Fibroblast of lung (primary cell): ENCODE data around the gene FGF14. TPM values are rescaled to one million over a fixed set of nuclear protein-coding genes. Genes with fewer than 3 reads are reported as not detected.

Experiments
- DNase-seq, 2 donors: peaks; one replicate each; pipeline versions ENCODE4 v3.0.0 to v3.0.0-alpha.2; 2010; ENCODE audit warnings: low read depth in 2 of 2
- H2AFZ ChIP-seq: 2 replicates; pipeline ENCODE4 v1.5.1; 2012; ENCODE audit warnings: low read length, control low read depth, inconsistent platforms
- H3K27ac ChIP-seq: 2 replicates; pipeline ENCODE4 v1.5.1; 2011; ENCODE audit warnings: low read length, control low read depth; ENCODE audit not compliant: insufficient read depth
- H3K27me3 ChIP-seq: 2 replicates; pipeline ENCODE4 v1.5.1; 2011; ENCODE audit warnings: mild to moderate bottlenecking, low read length; ENCODE audit not compliant: control insufficient read depth, insufficient read depth
- H3K36me3 ChIP-seq: 2 replicates; pipeline ENCODE4 v1.5.1; 2011; ENCODE audit warnings: low read length; ENCODE audit not compliant: control insufficient read depth, insufficient read depth
- H3K4me1 ChIP-seq: 2 replicates; pipeline ENCODE4 v1.5.1; 2011; ENCODE audit warnings: low read length; ENCODE audit not compliant: control insufficient read depth, insufficient read depth; ENCODE audit errors: extremely low read depth
- H3K4me2 ChIP-seq: 2 replicates; pipeline ENCODE4 v1.5.1; 2011; ENCODE audit warnings: low read length, control low read depth; ENCODE audit not compliant: insufficient read depth; ENCODE audit errors: extremely low read depth
- H3K4me3 ChIP-seq, 4 experiments: fragments of 200-600 bp in 1 of 4; sonication (generic) in 1 of 4; replicated peaks in 1 of 4; 2 replicates each; pipeline ENCODE4 v1.5.1; 2011 to 2016; ENCODE audit warnings: low read length in 4 of 4, low read depth in 3 of 4, mild to moderate bottlenecking in 3 of 4, control low read depth in 2 of 4, inconsistent platforms in 1 of 4, mixed read lengths in 1 of 4; ENCODE audit not compliant: insufficient read depth in 1 of 4; ENCODE audit errors: control extremely low read depth in 1 of 4
- H3K79me2 ChIP-seq: 2 replicates; pipeline ENCODE4 v1.5.1; 2012; ENCODE audit warnings: mild to moderate bottlenecking, low read length, inconsistent platforms; ENCODE audit not compliant: control insufficient read depth, insufficient read depth
- H3K9ac ChIP-seq: 2 replicates; pipeline ENCODE4 v1.5.1; 2011; ENCODE audit warnings: mild to moderate bottlenecking, low read length, control low read depth; ENCODE audit not compliant: insufficient read depth
- H3K9me3 ChIP-seq: 2 replicates; pipeline ENCODE4 v1.5.1; 2012; ENCODE audit warnings: low read depth, low read length; ENCODE audit not compliant: control insufficient read depth, insufficient read depth
- H4K20me1 ChIP-seq: 2 replicates; pipeline ENCODE4 v1.5.1; 2011; ENCODE audit warnings: low read length; ENCODE audit not compliant: control insufficient read depth, insufficient read depth; ENCODE audit errors: extremely low read depth
- CTCF ChIP-seq, 2 donors: IDR thresholded peaks in 1 of 2; conservative IDR thresholded peaks in 1 of 2; 1 replicate in 1 of 2; 2 replicates in 1 of 2; pipeline ENCODE4 v1.5.1; 2011 to 2012; ENCODE audit warnings: low read length in 2 of 2, control low read depth in 1 of 2, inconsistent platforms in 1 of 2, low read depth in 1 of 2, mild to moderate bottlenecking in 1 of 2
- EZH2 ChIP-seq: IDR thresholded peaks from 2 replicates; pipeline ENCODE4 v1.5.1; 2012; ENCODE audit warnings: low read length, control low read depth, mild to moderate bottlenecking; ENCODE audit errors: missing control alignments
- polyA plus RNA-seq, 2 donors: library from polyadenylated mRNA; depleted of rRNA in 1 of 2; stranded (reverse) in 1 of 2; unstranded in 1 of 2; fragments of >200 nt; gene quantifications; 2 replicates each; pipeline ENCODE4 v1.2.1, GENCODE V29; 2011 to 2012; ENCODE audit warnings: missing spikeins in 1 of 2
- total RNA-seq: library from RNA; depleted of rRNA; stranded (reverse); fragments of >200 nt; gene quantifications from 2 replicates; pipeline ENCODE4 v1.2.1, GENCODE V29; 2014

The FGF14 gene
- total and polyA plus RNA-seq, 2 donors (not counting 1 experiment from before 2014, with no cell fraction given) = 0.94 to 7.8 TPM

GRCh38 chr13:102333320-102334198 lies 68.3 kb downstream of the FGF14 start:
- no peaks in the 10 kb centered on the region for H3K36me3 ChIP-seq
- DNase-seq = peak in 1 of 2 donors; percentile 89

GRCh38 chr13:102328909-102329308 lies 72.9 kb downstream of the FGF14 start:
- Histone ChIP-seq H3K36me3 (no peaks in the 10 kb centered on the region), H2AFZ (no peak overlapping the region), H3K4me2 (no peak overlapping the region), H3K9me3 (no peaks in the 10 kb centered on the region), H3K4me3 (no peak overlapping the region), H3K4me1 (no peaks in the 10 kb centered on the region), H4K20me1 (no peaks in the 10 kb centered on the region), H3K9ac (no peak overlapping the region), H3K27me3 (no peaks in the 10 kb centered on the region), H3K27ac (no peak overlapping the region), H3K79me2 (no peaks in the 10 kb centered on the region)
- TF ChIP-seq CTCF (conservative IDR thresholded peaks at IDR 0.05 in 1 of 2, IDR thresholded peaks at IDR 0.05 in 1 of 2; ENCODE audit: low read depth in 1 of 2, low read length in 2 of 2) = no peak
- DNase-seq = peak in 1 of 2 donors; percentile 18

More at GRCh38 chr13:102333320-102334198, 68.3 kb downstream of the FGF14 start:
- Histone ChIP-seq H3K9me3 (no peaks in the 10 kb centered on the region), H3K79me2 (no peaks in the 10 kb centered on the region), H3K27ac (no peak overlapping the region), H3K27me3 (no peaks in the 10 kb centered on the region), H3K9ac (no peak overlapping the region), H2AFZ (no peak overlapping the region), H3K4me1 (no peaks in the 10 kb centered on the region), H3K4me3 (no peak overlapping the region), H3K4me2 (no peak overlapping the region), H4K20me1 (no peaks in the 10 kb centered on the region)
- TF ChIP-seq EZH2 (no peak), CTCF (conservative IDR thresholded peaks at IDR 0.05 in 1 of 2, IDR thresholded peaks at IDR 0.05 in 1 of 2; ENCODE audit: low read depth in 1 of 2, low read length in 2 of 2) (no peak)

DNA sequence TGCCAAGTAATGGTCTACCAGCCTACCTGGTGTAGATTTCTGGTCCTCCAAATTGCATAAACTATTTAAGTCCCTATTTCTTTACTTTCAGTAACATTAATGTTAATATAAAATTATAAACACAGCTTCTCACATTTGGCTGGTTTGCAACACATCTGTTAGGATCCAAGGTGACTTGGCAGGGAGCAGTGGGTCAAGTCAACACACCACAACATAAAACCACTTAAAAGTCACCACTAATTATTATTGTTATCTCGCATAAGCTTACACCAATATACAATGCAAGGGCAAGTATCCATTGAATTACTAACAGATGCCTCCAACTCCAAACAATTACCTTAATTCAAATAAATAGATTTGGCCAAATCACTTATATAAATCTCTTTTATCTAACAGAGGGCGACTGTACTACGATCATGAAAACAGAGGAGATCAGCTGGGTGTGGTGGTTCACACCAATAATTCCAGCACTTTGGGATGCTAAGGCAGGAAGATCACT lies 74.7 kb downstream of the FGF14 start:
- peak in 1 of 2 donors; percentile 29 for DNase-seq
- no peak overlapping the region for H3K27ac ChIP-seq
- TF ChIP-seq CTCF (conservative IDR thresholded peaks at IDR 0.05 in 1 of 2, IDR thresholded peaks at IDR 0.05 in 1 of 2; ENCODE audit: low read depth in 1 of 2, low read length in 2 of 2) = no peak
- no peaks in the 10 kb centered on the region for H3K36me3 ChIP-seq
- H3K9ac ChIP-seq = no peak overlapping the region
- no peaks in the 10 kb centered on the region for H3K4me1 ChIP-seq
- H3K4me2 ChIP-seq = no peak overlapping the region
- no peak overlapping the region for H2AFZ ChIP-seq
- no peaks in the 10 kb centered on the region for H4K20me1 ChIP-seq
- no peaks in the 10 kb centered on the region for H3K79me2 ChIP-seq
- H3K27me3 ChIP-seq = no peaks in the 10 kb centered on the region
- no peak overlapping the region for H3K4me3 ChIP-seq
- H3K9me3 ChIP-seq = no peaks in the 10 kb centered on the region
